H9 (cell line): ENCODE measurements around the gene PIN4. TPM values are rescaled to one million over a fixed set of nuclear protein-coding genes. Genes with fewer than 3 reads are reported as not detected.

Experiments used
- DNase-seq: peaks from one replicate; pipeline ENCODE4 v3.0.0-alpha.2; 2017
- H2AFZ ChIP-seq: one replicate; pipeline ENCODE4 v1.6.1; 2013; ENCODE audit warnings: mild to moderate bottlenecking, low read length, control low read depth, moderate library complexity
- H2AK5ac ChIP-seq: 2 replicates; pipeline ENCODE4 v1.6.1; 2013; ENCODE audit warnings: low read length, control low read depth, mixed read lengths; ENCODE audit not compliant: insufficient read length
- H2BK120ac ChIP-seq: one replicate; pipeline ENCODE4 v1.6.1; 2013; ENCODE audit warnings: low read depth, mild to moderate bottlenecking, low read length, control low read depth, inconsistent platforms; ENCODE audit not compliant: poor library complexity, severe bottlenecking
- H2BK12ac ChIP-seq: 2 replicates; pipeline ENCODE4 v1.6.1; 2013; ENCODE audit warnings: low read length, control low read depth, mixed read lengths, low read depth; ENCODE audit not compliant: insufficient read length
- H2BK15ac ChIP-seq: 2 replicates; pipeline ENCODE4 v1.6.1; 2013; ENCODE audit warnings: low read depth, low read length, control low read depth
- H2BK20ac ChIP-seq: one replicate; pipeline ENCODE4 v1.6.1; 2013; ENCODE audit warnings: low read depth, mild to moderate bottlenecking, low read length, control low read depth, inconsistent platforms; ENCODE audit not compliant: poor library complexity, severe bottlenecking
- H2BK5ac ChIP-seq: 2 replicates; pipeline ENCODE4 v1.6.1; 2013; ENCODE audit warnings: low read length, control low read depth, mixed read lengths; ENCODE audit not compliant: insufficient read length
- H3K14ac ChIP-seq: 2 replicates; pipeline ENCODE4 v1.6.1; 2013; ENCODE audit warnings: low read length, control low read depth; ENCODE audit not compliant: insufficient read depth
- H3K18ac ChIP-seq: 2 replicates; pipeline ENCODE4 v1.6.1; 2013; ENCODE audit warnings: low read depth, mild to moderate bottlenecking, mixed read lengths, low read length, control low read depth; ENCODE audit not compliant: insufficient read length
- H3K23ac ChIP-seq: 2 replicates; pipeline ENCODE4 v1.6.1; 2013; ENCODE audit warnings: low read length, control low read depth, mixed read lengths, low read depth; ENCODE audit not compliant: insufficient read length
- H3K23me2 ChIP-seq: 2 replicates; pipeline ENCODE4 v1.6.1; 2013; ENCODE audit warnings: low read depth, mild to moderate bottlenecking, mixed read lengths, low read length, control low read depth; ENCODE audit not compliant: insufficient read length, poor library complexity, severe bottlenecking
- H3K27ac ChIP-seq: 2 replicates; pipeline ENCODE4 v1.5.1; 2013; ENCODE audit warnings: low read length, control low read depth, mixed read lengths, low read depth; ENCODE audit not compliant: insufficient read length
- H3K27me3 ChIP-seq: 2 replicates; pipeline ENCODE4 v1.6.1; 2013; ENCODE audit warnings: low read length, control low read depth, inconsistent platforms; ENCODE audit not compliant: insufficient read depth
- H3K4ac ChIP-seq: 2 replicates; pipeline ENCODE4 v1.6.1; 2013; ENCODE audit warnings: low read depth, mild to moderate bottlenecking, control low read depth, inconsistent platforms, low read length, moderate library complexity
- H3K4me1 ChIP-seq: 2 replicates; pipeline ENCODE4 v1.6.1; 2013; ENCODE audit warnings: low read length, control low read depth, inconsistent platforms; ENCODE audit not compliant: insufficient read depth
- H3K4me2 ChIP-seq: 2 replicates; pipeline ENCODE4 v1.6.1; 2013; ENCODE audit warnings: low read length, control low read depth, mixed read lengths; ENCODE audit not compliant: insufficient read length, insufficient read depth
- H3K56ac ChIP-seq: 2 replicates; pipeline ENCODE4 v1.6.1; 2013; ENCODE audit warnings: low read depth, mild to moderate bottlenecking, mixed read lengths, low read length, control low read depth; ENCODE audit not compliant: insufficient read length
- H3K79me1 ChIP-seq: 2 replicates; pipeline ENCODE4 v1.6.1; 2013; ENCODE audit warnings: low read depth, mild to moderate bottlenecking, moderate library complexity, low read length, control low read depth, inconsistent platforms; ENCODE audit not compliant: insufficient read depth, poor library complexity, severe bottlenecking
- H3K79me2 ChIP-seq: 2 replicates; pipeline ENCODE4 v1.6.1; 2013; ENCODE audit warnings: low read length, control low read depth, inconsistent platforms; ENCODE audit not compliant: insufficient read depth
- H3K9ac ChIP-seq: 2 replicates; pipeline ENCODE4 v1.6.1; 2013; ENCODE audit warnings: low read length, control low read depth, mixed read lengths; ENCODE audit not compliant: insufficient read length; ENCODE audit errors: extremely low read depth
- H3K9me3 ChIP-seq: one replicate; pipeline ENCODE4 v1.6.1; 2013; ENCODE audit warnings: low read depth, low read length, inconsistent platforms; ENCODE audit not compliant: control insufficient read depth
- H3T11ph ChIP-seq: one replicate; pipeline ENCODE4 v1.6.1; 2013; ENCODE audit warnings: mild to moderate bottlenecking, low read length, control low read depth, inconsistent platforms
- H4K20me1 ChIP-seq: one replicate; pipeline ENCODE4 v1.6.1; 2013; ENCODE audit not compliant: control insufficient read depth, insufficient read length, insufficient read depth
- H4K5ac ChIP-seq: 2 replicates; pipeline ENCODE4 v1.6.1; 2013; ENCODE audit warnings: low read depth, mild to moderate bottlenecking, mixed read lengths, low read length, control low read depth; ENCODE audit not compliant: insufficient read length
- H4K8ac ChIP-seq: replicated peaks from 2 replicates; pipeline ENCODE4 v1.6.1; 2013; ENCODE audit warnings: low read length, control low read depth, mixed read lengths, low read depth; ENCODE audit not compliant: insufficient read length
- H4K91ac ChIP-seq: 2 replicates; pipeline ENCODE4 v1.6.1; 2013; ENCODE audit warnings: low read depth, mild to moderate bottlenecking, moderate library complexity, mixed read lengths, low read length, control low read depth; ENCODE audit not compliant: insufficient read length
- H3K27ac Mint-ChIP-seq, 3 experiments: 2 replicates in 2 of 3; 3 replicates in 1 of 3; pipeline ENCODE4 v1.8.0; 2020 to 2021; ENCODE audit warnings: mixed read lengths in 3 of 3, mild to moderate bottlenecking in 1 of 3, moderate library complexity in 1 of 3
- H3K27me3 Mint-ChIP-seq: 2 replicates; pipeline ENCODE4 v1.8.0; 2021; ENCODE audit warnings: low read depth, mild to moderate bottlenecking, moderate library complexity, mixed read lengths
- H3K36me3 Mint-ChIP-seq, 3 experiments: 2 replicates in 2 of 3; 3 replicates in 1 of 3; pipeline ENCODE4 v1.8.0; 2020 to 2021; ENCODE audit warnings: low read depth in 3 of 3, mixed read lengths in 3 of 3; ENCODE audit not compliant: insufficient read depth in 1 of 3
- H3K4me1 Mint-ChIP-seq, 2 experiments: 2 replicates each; pipeline ENCODE4 v1.8.0; 2020; ENCODE audit warnings: mixed read lengths in 2 of 2
- H3K4me3 Mint-ChIP-seq, 2 experiments: 2 replicates in 1 of 2; 3 replicates in 1 of 2; pipeline ENCODE4 v1.8.0; 2020 to 2021; ENCODE audit warnings: mild to moderate bottlenecking in 2 of 2, mixed read lengths in 2 of 2, moderate library complexity in 1 of 2
- H3K9me3 Mint-ChIP-seq, 2 experiments: 2 replicates in 1 of 2; 3 replicates in 1 of 2; pipeline ENCODE4 v1.8.0; 2020; ENCODE audit warnings: mild to moderate bottlenecking in 2 of 2, mixed read lengths in 2 of 2, moderate library complexity in 1 of 2
- CTCF ChIP-seq: fragments of 200-600 bp; sonication (generic); conservative IDR thresholded peaks from 3 replicates; pipeline ENCODE4 v1.8.0; 2021; ENCODE audit warnings: antibody characterized with exemption, mild to moderate bottlenecking
- WGBS: extraction: QIAGEN DNeasy Blood & Tissue Kit; methylation state at CpG from one replicate; pipeline ENCODE4 v1.1.7; 2013; ENCODE audit warnings: missing lambda C conversion rate, low lambda C conversion rate, mixed read lengths; ENCODE audit not compliant: insufficient read length; ENCODE audit errors: extremely low coverage; 5-methylcytosine and 5-hydroxymethylcytosine counted together
- total RNA-seq: library from RNA; stranded (reverse); gene quantifications from 2 replicates; pipeline ENCODE4 v1.2.1, GENCODE V29; 2021

PIN4 gene
- total RNA-seq, 1 experiment from 2014 or later = 16.3 TPM

GRCh38 chrX:72146527-72146926 is 35.0 kb upstream of the PIN4 start:
- no peaks in the 10 kb centered on the region for H4K20me1 ChIP-seq
- no peak overlapping the region for H3K27ac ChIP-seq
- peaks cover 28% of the 10 kb centered on the region for H3K9me3 ChIP-seq
- no peak overlapping the region for H2AK5ac ChIP-seq
- no peak overlapping the region for H2BK12ac ChIP-seq
- H3K4me1 ChIP-seq = no peaks in the 10 kb centered on the region
- H3K23ac ChIP-seq = no peak overlapping the region
- no peak for DNase-seq
- no peaks in the 10 kb centered on the region for H3K23me2 ChIP-seq
- H2BK5ac ChIP-seq = no peak overlapping the region
- H4K8ac ChIP-seq = no peak overlapping the region
- Mint-ChIP-seq H3K27ac (no peak overlapping the region), H3K36me3 (peaks cover 10 to 15% (median 11%) of the 10 kb centered on the region in 3 experiments; a peak in 6 of 7 replicates), H3K4me1 (no peaks in the 10 kb centered on the region), H3K4me3 (no peak overlapping the region), H3K27me3 (no peaks in the 10 kb centered on the region; the same call in 1 of the 2 replicates), H3K9me3 (peaks cover 61 to 66% of the 10 kb centered on the region in 2 experiments)
- no peak overlapping the region for H2BK15ac ChIP-seq
- H3K14ac ChIP-seq = no peak overlapping the region
- H2AFZ ChIP-seq = no peak overlapping the region
- no peak overlapping the region for H3T11ph ChIP-seq
- WGBS = no CpG with 5 or more reads among the region's 2 CpGs
- H3K79me2 ChIP-seq = no peaks in the 10 kb centered on the region
- H3K9ac ChIP-seq = no peak overlapping the region
- no peak overlapping the region for H4K91ac ChIP-seq
- H3K56ac ChIP-seq = no peak overlapping the region
- H3K4ac ChIP-seq = no peak overlapping the region
- no peak overlapping the region for H4K5ac ChIP-seq
- no peak overlapping the region for H2BK120ac ChIP-seq
- no peaks in the 10 kb centered on the region for H3K27me3 ChIP-seq
- H3K4me2 ChIP-seq = no peak overlapping the region
- H3K18ac ChIP-seq = no peak overlapping the region
- H2BK20ac ChIP-seq = no peak overlapping the region
- no peaks in the 10 kb centered on the region for H3K79me1 ChIP-seq
- TF ChIP-seq CTCF = no peak
